Activated CD8-positive, alpha-beta memory T cell treated with anti-CD3 and anti-CD28 coated beads for 4 hours (primary cell): ENCODE data around the gene KDM7A.
"Not testable (repeated sequence)": the region's sequence is repeated elsewhere in the genome, so short reads cannot be mapped to it uniquely, and the experiment has no call there.

Experiments
- DNase-seq, 2 donors: peaks; one replicate each; pipeline ENCODE4 v3.0.0-alpha.2; 2020; ENCODE audit warnings: low read depth in 2 of 2

The KDM7A gene

GRCh38 chr7:140200061-140200989 is 23.5 kb upstream of the KDM7A start:
- DNase-seq, result no peak

DNA sequence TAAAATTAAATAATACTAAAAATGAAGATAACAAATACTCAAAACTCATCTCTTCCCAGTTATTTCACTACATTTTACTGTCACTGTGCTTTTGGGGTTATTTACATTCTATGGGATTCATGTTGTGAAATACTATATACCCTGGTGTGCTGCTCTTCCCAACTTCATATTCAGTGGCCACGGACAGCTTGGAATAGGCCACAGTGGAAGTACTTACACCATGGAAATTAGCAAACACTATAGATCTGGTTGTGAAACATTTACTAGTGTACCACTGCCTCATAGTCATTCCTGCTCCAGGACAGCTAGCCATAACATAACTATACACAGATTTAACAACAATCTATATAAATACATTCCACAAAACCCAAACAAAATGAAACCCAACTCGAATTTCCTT is 21.2 kb upstream of the KDM7A start:
- DNase-seq, result no peak

DNA sequence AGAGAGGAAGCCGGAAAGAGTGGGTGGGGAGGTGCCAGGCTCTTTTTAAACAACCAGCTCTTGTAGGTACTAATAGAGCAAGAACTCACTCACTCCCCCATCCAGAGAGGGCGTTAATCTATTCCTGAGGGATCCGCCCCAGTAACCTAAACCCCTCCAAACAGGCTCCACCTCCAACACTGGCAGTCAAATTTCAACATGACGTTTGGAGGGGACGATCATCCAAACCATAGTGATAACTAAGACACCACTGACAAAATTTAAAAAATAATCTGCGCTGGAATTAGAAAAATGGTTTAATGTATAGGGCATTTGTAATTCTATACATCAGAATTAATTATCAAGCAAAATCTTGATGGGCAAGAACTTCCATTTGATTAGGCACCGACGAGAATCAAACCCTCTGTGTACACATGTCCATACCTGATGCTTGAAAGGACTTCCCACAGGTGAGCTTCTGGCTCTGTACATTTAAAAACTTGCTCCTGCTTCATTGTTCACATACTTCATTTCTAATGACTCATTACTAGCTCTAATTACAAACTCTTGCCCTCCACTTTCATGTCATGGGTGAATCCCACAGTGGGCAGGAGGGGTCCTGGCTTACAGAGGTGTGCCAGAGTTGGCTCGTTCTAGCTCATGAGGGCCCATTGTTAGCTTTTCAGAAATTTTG is 20.6 kb upstream of the KDM7A start:
- DNase-seq, result no peak

DNA sequence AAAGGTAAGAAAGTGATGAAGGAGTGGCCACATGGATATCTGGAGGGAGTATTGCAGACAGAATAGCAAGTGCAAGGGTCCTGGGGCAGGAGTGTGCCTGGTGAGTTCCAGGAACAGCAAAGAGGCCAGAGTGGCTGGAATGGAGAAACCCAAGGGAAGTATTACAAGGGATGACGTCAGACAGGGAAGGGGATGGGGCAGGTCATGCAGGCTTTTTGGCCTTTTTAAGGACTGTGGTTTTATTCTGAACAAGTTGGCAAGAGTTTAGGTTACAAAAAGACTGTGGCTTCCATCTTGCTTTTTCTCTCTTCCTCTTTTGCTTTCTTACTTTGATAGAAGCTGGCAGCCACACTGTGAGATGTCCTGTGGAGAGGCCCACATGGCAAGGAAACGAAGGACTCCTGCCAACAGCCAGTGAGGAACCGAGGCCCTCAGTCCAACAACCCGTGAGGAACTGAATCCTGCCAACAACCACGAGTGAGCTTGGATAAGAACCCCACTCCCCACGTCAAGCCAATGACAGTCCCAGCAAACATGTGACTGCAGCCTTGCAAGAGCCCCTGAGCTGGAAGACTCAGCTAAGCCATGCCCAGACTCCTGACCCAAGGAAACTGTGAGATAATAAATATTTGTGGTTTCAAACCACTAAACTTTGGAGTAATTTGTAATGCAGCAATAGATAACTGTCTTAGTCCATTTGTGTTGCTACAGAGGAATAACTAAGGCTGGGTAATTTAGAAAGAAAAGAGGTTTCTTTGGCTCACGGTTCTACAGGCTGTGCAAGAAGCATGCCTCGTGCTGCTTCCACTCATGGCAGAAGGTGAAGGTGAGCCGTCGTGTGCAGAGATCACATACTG is 19.8 kb upstream of the KDM7A start:
- DNase-seq, result no peak

DNA sequence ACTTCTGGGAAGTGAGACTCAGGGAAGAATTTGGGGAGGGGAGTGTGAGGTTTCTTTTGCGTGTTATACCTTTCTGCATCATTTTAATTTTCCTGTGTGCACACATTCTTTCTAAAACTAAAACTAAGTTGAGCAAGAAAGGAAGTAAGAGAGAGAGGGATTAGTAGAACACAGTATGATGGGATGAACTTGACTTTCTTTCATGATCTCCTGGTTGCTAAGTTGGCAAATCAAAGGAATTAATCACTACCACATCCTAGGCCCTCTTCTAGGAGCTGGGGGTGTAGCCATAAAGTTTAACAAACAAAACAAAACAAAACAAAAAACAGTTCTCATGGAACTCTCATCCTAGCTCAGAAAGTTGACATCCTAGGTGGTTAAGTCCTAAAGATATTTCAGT is 19.1 kb upstream of the KDM7A start:
- no peak for DNase-seq

GRCh38 chr7:140192620-140193019 is 15.8 kb upstream of the KDM7A start:
- DNase-seq, result no peak

DNA sequence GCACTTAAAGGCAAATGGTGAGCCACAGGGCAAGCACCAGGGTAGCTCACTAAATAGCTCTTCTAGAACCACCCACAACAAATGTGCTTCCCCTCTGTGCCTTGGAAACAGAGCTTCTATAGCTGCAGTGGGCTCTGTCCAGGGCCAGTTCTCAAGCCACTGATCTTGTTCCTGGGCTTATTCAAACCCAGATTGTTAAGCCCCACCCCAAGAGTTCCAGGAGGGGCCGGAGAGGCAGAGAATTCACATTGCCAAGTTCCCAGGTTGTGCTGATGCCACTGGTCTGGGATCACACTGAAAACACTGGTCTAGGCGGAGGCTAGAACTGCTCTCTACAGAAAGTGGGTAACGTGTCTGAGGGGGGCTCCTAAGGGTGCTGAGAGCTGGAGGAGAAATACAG is 15.4 kb upstream of the KDM7A start:
- no peak for DNase-seq

GRCh38 chr7:140190588-140190987 is 13.8 kb upstream of the KDM7A start:
- DNase-seq, result no peak

DNA sequence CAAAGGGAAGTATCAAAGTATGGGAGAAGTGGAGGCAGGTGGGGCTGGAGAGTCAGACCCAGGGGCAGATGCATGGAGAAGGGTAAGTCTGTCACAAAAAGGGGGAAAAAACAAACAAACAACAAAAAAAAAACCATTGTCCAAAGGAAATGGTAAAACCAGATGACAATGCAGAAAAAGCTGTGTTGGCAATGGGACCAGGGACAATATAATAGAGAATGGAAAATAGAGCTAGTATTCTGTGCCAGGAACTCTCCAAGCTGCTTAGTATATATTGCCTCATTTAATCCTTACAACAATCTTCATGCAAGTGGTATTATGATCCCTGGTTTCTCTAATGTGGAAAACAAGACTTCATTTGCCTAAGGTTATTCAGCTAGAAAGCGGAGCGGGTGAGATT is 13.1 kb upstream of the KDM7A start:
- DNase-seq, result no peak

DNA sequence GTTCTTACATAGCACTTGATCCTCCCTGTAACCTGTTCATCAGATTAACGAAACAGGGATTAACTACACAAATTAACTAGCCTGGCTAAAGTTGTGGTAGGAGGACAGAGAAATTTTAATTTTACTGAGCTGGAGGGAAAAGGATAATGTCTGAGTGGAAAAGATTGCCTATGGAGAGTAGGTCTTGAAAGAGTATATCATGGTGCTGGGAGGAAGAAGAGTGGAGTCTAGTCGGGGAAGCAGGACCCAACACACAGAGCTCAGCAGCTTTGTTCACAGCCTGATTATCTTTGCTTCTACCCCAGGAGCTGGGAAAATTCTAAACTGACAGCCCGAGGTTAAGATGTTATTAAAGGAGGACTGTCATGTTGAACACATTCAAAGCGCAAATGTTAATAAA is 6.1 kb upstream of the KDM7A start:
- no peak for DNase-seq

DNA sequence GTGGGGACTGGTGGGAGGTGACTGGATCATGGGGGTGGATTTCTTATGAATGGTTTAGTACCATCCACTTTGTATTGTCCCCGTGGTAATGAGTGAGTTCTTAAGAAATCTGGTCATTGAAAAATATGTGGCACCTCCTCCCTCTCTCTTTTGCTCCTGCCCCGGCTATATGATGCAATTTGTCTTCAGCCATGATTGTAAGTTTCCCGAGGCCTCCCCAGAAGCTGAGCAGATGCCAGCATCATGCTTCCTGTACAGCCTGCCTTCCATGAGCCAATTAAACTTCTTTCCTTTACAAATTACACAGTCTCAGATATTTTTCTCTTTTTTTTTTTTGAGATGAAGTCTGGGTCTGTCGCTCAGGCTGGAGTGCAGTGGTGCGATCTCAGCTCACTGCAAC is 2.6 kb upstream of the KDM7A start:
- DNase-seq, result no peak

GRCh38 chr7:140176122-140176701 is 571 bp downstream of the KDM7A start:
- no peak for DNase-seq

GRCh38 chr7:140175221-140176121 is 1.3 kb downstream of the KDM7A start:
- peak; percentile 80 to 91 for DNase-seq

DNA sequence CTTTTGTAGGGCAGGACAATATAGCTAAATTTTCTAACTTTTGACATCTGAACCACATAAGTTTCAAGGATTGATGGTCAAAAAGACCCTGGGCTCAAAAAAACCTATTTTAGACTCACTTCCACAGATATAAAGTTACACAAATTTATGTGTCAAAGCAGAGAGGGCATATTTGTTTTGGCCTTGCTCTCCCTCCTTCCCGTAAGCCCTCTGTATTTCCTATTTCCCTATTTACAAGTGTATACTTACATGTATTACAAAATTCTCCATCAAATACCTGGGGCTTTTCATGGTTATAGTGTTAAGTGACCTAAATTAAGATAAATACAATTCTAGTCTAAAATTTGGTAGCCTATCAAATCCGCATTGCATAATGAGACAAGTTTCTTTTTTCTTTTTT is 2.6 kb downstream of the KDM7A start:
- DNase-seq, result no peak

GRCh38 chr7:140170375-140170774 is 6.4 kb downstream of the KDM7A start:
- DNase-seq, result no peak

DNA sequence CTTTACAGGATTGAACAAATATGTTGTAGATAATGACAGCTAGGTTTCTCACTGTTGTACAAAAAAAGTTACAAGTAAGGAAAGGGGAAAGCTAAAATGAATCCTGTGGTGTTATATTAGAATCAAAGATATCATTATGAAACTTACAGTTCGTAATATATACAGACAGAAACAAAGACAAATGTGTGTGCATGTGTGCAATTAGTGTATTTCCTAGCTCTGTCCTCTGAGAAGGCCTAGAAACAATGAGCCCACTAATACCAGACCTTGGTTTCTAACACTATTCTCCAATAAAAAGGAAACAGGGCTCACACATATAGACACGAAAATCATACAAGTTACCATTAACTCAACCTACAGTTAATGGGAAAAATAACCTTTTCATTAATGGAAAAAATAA is 8.0 kb downstream of the KDM7A start:
- no peak for DNase-seq

- no peak for DNase-seq
Measured at GRCh38 chr7:140165422-140165821, 11.4 kb downstream of the KDM7A start.

GRCh38 chr7:140162081-140162480 is 14.7 kb downstream of the KDM7A start:
- DNase-seq, result not testable (repeated sequence)

DNA sequence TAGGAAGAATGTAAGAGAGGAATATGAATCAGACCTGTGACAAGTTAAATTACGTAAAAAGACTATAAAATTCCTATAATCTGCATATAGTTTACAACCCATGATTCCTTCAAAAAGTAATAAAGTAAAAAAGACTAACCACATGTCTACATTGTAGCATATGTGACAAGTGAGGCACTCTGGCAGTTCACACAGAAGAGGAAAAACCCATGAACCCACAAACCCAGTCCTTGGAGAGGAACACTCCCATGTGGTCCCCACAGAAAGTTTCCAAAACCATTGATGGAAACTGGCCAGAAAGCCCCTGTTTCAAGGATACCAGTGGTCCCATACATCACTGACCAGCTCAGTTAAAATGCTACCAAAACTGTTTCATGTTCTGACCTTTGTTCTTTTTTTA is 15.7 kb downstream of the KDM7A start:
- DNase-seq, result no peak

- DNase-seq, result no peak
Measured at GRCh38 chr7:140160308-140160707, 16.5 kb downstream of the KDM7A start.

GRCh38 chr7:140159497-140159896 is 17.3 kb downstream of the KDM7A start:
- no peak for DNase-seq
